OCI-LY1 (cell line): ENCODE results near the gene CDKN2AIPNL.

Source experiments
- CTCF ChIP-seq: fragments of 200-600 bp; sonication (generic), shearing (Covaris generic); IDR thresholded peaks from 2 replicates; pipeline ENCODE4 v1.5.1; 2017; ENCODE audit warnings: mild to moderate bottlenecking, antibody characterized with exemption, low read length, moderate library complexity, mixed read lengths
- EZH2 ChIP-seq: fragments of 200-600 bp; sonication (generic), shearing (Covaris generic); IDR thresholded peaks from 2 replicates; pipeline ENCODE4 v1.8.0; 2017; ENCODE audit warnings: borderline replicate concordance, mixed run types, mild to moderate bottlenecking, antibody characterized with exemption, low read length, moderate library complexity, mixed read lengths

- TF ChIP-seq CTCF = no peak
- no peak for TF ChIP-seq EZH2
Measured at GRCh38 chr5:134426361-134426760, 14.7 kb upstream of the CDKN2AIPNL start.
